Epithelial cell of esophagus (primary cell): ENCODE data around the gene GPC5.

Experiments used
- DNase-seq: peaks from one replicate; pipeline ENCODE4 v3.0.0; 2010; ENCODE audit warnings: low read depth
- H3K4me3 ChIP-seq: 2 replicates; pipeline ENCODE4 v1.5.1; 2011; ENCODE audit warnings: mild to moderate bottlenecking, low read length, control low read depth
- CTCF ChIP-seq: IDR thresholded peaks from 2 replicates; pipeline ENCODE4 v1.5.1; 2011; ENCODE audit warnings: low read depth, mild to moderate bottlenecking, low read length, control low read depth, inconsistent platforms; ENCODE audit not compliant: insufficient read depth; ENCODE audit errors: missing control alignments

Gene GPC5

GRCh38 chr13:92609376-92609775 is 1211.0 kb downstream of the GPC5 start:
- no peak for TF ChIP-seq CTCF
- no peak overlapping the region for H3K4me3 ChIP-seq
- no peak for DNase-seq

GRCh38 chr13:92612892-92613291 is 1214.5 kb downstream of the GPC5 start:
- no peak for TF ChIP-seq CTCF
- DNase-seq: no peak
- no peak overlapping the region for H3K4me3 ChIP-seq

GRCh38 chr13:92613921-92614320 is 1215.5 kb downstream of the GPC5 start:
- DNase-seq: no peak
- H3K4me3 ChIP-seq: no peak overlapping the region
- TF ChIP-seq CTCF: no peak

- TF ChIP-seq CTCF: no peak
- H3K4me3 ChIP-seq: no peak overlapping the region
- DNase-seq: no peak
These were observed 1223.6 kb downstream of the GPC5 start for GRCh38 chr13:92621985-92622384.

- no peak for TF ChIP-seq CTCF
- no peak for DNase-seq
- no peak overlapping the region for H3K4me3 ChIP-seq
These were observed 1224.5 kb downstream of the GPC5 start for GRCh38 chr13:92622905-92623304.

- no peak for DNase-seq
- no peak for TF ChIP-seq CTCF
- no peak overlapping the region for H3K4me3 ChIP-seq
These were observed 1227.9 kb downstream of the GPC5 start for GRCh38 chr13:92626274-92626673.

GRCh38 chr13:92640936-92641335 is 1242.5 kb downstream of the GPC5 start:
- DNase-seq: no peak
- no peak for TF ChIP-seq CTCF
- H3K4me3 ChIP-seq: no peak overlapping the region
